ENCODE measurements around the gene MAJIN. TPM values are rescaled to one million over a fixed set of nuclear protein-coding genes. Genes with fewer than 3 reads are reported as not detected.

Gene MAJIN
- total RNA-seq, 1 donor: not detected

GRCh38 chr11:64929625-64930024 lies 42.3 kb downstream of the MAJIN start:
- no peaks in the 10 kb centered on the region for H3K4me1 ChIP-seq (ENCODE audit: insufficient read depth, low read length)
- DNase-seq (ENCODE audit: insufficient read length, low spot score, missing footprints): peak; percentile 63
- H2AFZ ChIP-seq (ENCODE audit: low read length): no peak overlapping the region
- no peak overlapping the region for H3K4me2 ChIP-seq (ENCODE audit: insufficient read depth, low read length)
- H3K27me3 ChIP-seq (ENCODE audit: insufficient read depth, low read length): no peaks in the 10 kb centered on the region
- H4K20me1 ChIP-seq (ENCODE audit: insufficient read depth, low read length): no peaks in the 10 kb centered on the region
- no peak for TF ChIP-seq CTCF (IDR thresholded peaks at IDR 0.05; ENCODE audit: extremely low read depth, low read depth, low read length)
- no peak overlapping the region for H3K4me3 ChIP-seq (ENCODE audit: insufficient read depth, low read length)
- no peak overlapping the region for H3K27ac ChIP-seq (ENCODE audit: low read depth, low read length)
- H3K9me3 ChIP-seq (ENCODE audit: low read depth, low read length): no peaks in the 10 kb centered on the region
- peaks cover 49% of the 10 kb centered on the region for H3K36me3 ChIP-seq (ENCODE audit: insufficient read depth, low read length)
- H3K79me2 ChIP-seq (ENCODE audit: insufficient read depth, low read length): peaks cover 19% of the 10 kb centered on the region

- H3K9me3 ChIP-seq (ENCODE audit: low read depth, low read length): no peaks in the 10 kb centered on the region
- no peak overlapping the region for H3K4me2 ChIP-seq (ENCODE audit: insufficient read depth, low read length)
- H2AFZ ChIP-seq (ENCODE audit: low read length): no peak overlapping the region
- H3K4me3 ChIP-seq (ENCODE audit: insufficient read depth, low read length): no peak overlapping the region
- DNase-seq (ENCODE audit: insufficient read length, low spot score, missing footprints): peak; percentile 74
- no peaks in the 10 kb centered on the region for H3K27me3 ChIP-seq (ENCODE audit: insufficient read depth, low read length)
- peaks cover 20% of the 10 kb centered on the region for H3K79me2 ChIP-seq (ENCODE audit: insufficient read depth, low read length)
- peaks cover 3% of the 10 kb centered on the region for H3K4me1 ChIP-seq (ENCODE audit: insufficient read depth, low read length)
- peaks cover 49% of the 10 kb centered on the region for H3K36me3 ChIP-seq (ENCODE audit: insufficient read depth, low read length)
- H3K27ac ChIP-seq (ENCODE audit: low read depth, low read length): no peak overlapping the region
- H4K20me1 ChIP-seq (ENCODE audit: insufficient read depth, low read length): no peaks in the 10 kb centered on the region
- TF ChIP-seq CTCF (IDR thresholded peaks at IDR 0.05; ENCODE audit: extremely low read depth, low read depth, low read length): no peak
These were observed 43.0 kb downstream of the MAJIN start for GRCh38 chr11:64928957-64929356.

- H4K20me1 ChIP-seq (ENCODE audit: insufficient read depth, low read length): no peaks in the 10 kb centered on the region
- no peak overlapping the region for H2AFZ ChIP-seq (ENCODE audit: low read length)
- no peak overlapping the region for H3K4me3 ChIP-seq (ENCODE audit: insufficient read depth, low read length)
- no peak overlapping the region for H3K27ac ChIP-seq (ENCODE audit: low read depth, low read length)
- H3K36me3 ChIP-seq (ENCODE audit: insufficient read depth, low read length): peaks cover 27% of the 10 kb centered on the region
- H3K27me3 ChIP-seq (ENCODE audit: insufficient read depth, low read length): no peaks in the 10 kb centered on the region
- TF ChIP-seq CTCF (IDR thresholded peaks at IDR 0.05; ENCODE audit: extremely low read depth, low read depth, low read length): no peak
- no peak overlapping the region for H3K4me2 ChIP-seq (ENCODE audit: insufficient read depth, low read length)
- peak; percentile 49 for DNase-seq (ENCODE audit: insufficient read length, low spot score, missing footprints)
- peaks cover 20% of the 10 kb centered on the region for H3K79me2 ChIP-seq (ENCODE audit: insufficient read depth, low read length)
- H3K4me1 ChIP-seq (ENCODE audit: insufficient read depth, low read length): peaks cover 9% of the 10 kb centered on the region
- no peaks in the 10 kb centered on the region for H3K9me3 ChIP-seq (ENCODE audit: low read depth, low read length)
These were observed 45.2 kb downstream of the MAJIN start for GRCh38 chr11:64926689-64927088.

- no peak overlapping the region for H2AFZ ChIP-seq (ENCODE audit: low read length)
- H3K9me3 ChIP-seq (ENCODE audit: low read depth, low read length): no peaks in the 10 kb centered on the region
- peaks cover 18% of the 10 kb centered on the region for H3K36me3 ChIP-seq (ENCODE audit: insufficient read depth, low read length)
- peaks cover 20% of the 10 kb centered on the region for H3K79me2 ChIP-seq (ENCODE audit: insufficient read depth, low read length)
- peak overlapping the region; percentile 97 for H3K4me3 ChIP-seq (ENCODE audit: insufficient read depth, low read length)
- no peak overlapping the region for H3K27ac ChIP-seq (ENCODE audit: low read depth, low read length)
- TF ChIP-seq CTCF (IDR thresholded peaks at IDR 0.05; ENCODE audit: extremely low read depth, low read depth, low read length): no peak
- H4K20me1 ChIP-seq (ENCODE audit: insufficient read depth, low read length): no peaks in the 10 kb centered on the region
- DNase-seq (ENCODE audit: insufficient read length, low spot score, missing footprints): peak; percentile 72
- H3K4me2 ChIP-seq (ENCODE audit: insufficient read depth, low read length): peak overlapping the region; percentile 96
- no peaks in the 10 kb centered on the region for H3K27me3 ChIP-seq (ENCODE audit: insufficient read depth, low read length)
- H3K4me1 ChIP-seq (ENCODE audit: insufficient read depth, low read length): peaks cover 9% of the 10 kb centered on the region
These were observed 46.1 kb downstream of the MAJIN start for GRCh38 chr11:64925536-64926436.

Measured in osteoblast (primary cell).